ENCODE data around the gene SMARCA1.

- TF ChIP-seq CTCF (IDR thresholded peaks at IDR 0.05; ENCODE audit: poor library complexity) (no peak), EZH2phosphoT487 (IDR thresholded peaks at IDR 0.05; ENCODE audit: low read depth, severe bottlenecking, unreplicated experiment) (no peak)
Measured at GRCh38 chrX:129556806-129557315, 33.6 kb upstream of the SMARCA1 start.

Data from hepatocyte (in vitro differentiated cells).